ENCODE measurements around the gene POU6F2.
"Not testable (repeated sequence)": the region's sequence is repeated elsewhere in the genome, so short reads cannot be mapped to it uniquely, and the experiment has no call there.

Gene POU6F2

DNA sequence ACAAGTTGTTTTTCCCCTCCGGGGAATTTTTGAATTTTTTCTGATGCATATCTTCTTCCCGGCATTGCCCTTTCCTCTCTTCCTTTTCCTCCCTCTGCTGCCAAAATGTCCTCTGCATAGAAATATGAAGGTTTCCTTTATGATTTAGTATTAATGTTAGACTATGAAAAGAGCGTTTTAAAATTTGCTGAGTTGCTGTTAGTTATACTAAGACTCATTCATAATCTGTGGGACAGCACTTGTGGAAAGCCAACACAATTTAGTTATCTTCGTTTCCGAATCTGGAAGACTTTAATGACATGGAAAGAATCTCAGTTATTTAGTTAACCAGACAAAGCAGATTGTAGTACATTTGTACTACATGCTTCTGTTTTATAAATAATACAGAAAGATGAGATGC is 25.0 kb downstream of the POU6F2 start:
- no peak for DNase-seq

DNA sequence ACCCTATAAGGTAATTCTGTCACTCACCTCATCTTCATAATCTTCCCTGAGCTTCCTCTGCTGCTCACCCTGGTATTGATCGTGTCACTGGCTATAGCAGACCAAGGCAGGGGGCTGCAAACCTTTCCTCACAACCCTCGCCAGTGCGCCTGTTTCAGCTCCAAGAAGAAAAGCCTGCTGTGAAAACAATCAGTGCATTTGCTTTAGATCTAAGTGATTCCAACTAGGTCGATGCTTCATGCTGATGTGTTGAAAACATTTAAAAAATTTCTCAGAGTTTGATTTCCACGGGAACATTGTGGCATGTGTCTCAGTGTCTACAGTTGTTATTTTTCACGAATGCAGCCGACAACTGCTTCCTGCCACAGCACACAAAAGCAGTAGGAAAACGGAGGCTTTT is 27.3 kb downstream of the POU6F2 start:
- DNase-seq, result peak; percentile 16

GRCh38 chr7:39005461-39005860 is 27.8 kb downstream of the POU6F2 start:
- DNase-seq, result no peak

DNA sequence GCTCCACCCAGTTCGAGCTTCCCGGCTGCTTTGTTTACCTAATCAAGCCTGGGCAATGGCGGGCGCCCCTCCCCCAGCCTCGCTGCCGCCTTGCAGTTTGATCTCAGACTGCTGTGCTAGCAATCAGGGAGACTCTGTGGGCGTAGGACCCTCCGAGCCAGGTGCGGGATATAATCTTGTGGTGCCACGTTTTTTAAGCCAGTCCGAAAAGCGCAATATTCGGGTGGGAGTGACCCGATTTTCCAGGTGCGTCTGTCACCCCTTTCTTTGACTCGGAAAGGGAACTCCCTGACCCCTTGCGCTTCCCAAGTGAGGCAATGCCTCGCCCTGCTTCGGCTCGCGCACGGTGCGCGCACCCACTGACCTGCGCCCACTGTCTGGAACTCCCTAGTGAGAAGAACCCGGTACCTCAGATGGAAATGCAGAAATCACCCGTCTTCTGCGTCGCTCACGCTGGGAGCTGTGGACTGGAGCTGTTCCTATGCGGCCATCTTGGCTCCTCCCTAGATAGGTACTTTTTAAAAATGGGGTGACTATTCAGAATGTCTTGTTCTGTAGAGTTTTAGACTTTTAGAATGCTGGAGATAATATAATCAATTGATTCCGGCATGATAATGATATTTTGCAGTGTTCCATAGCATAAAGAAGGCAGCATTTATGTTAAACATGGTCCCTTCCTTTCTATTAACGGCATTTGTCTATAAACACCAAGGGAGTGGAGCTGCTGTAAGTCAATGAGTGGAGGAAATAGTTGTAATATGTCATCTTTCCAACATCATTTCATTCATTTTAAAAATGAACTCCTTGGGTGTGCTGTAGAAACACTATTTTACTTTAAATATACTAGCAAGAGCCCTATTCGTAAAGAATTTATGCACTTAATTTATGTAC is 35.6 kb downstream of the POU6F2 start:
- not testable (repeated sequence) for DNase-seq

GRCh38 chr7:39016609-39017008 is 38.9 kb downstream of the POU6F2 start:
- no peak for DNase-seq

DNA sequence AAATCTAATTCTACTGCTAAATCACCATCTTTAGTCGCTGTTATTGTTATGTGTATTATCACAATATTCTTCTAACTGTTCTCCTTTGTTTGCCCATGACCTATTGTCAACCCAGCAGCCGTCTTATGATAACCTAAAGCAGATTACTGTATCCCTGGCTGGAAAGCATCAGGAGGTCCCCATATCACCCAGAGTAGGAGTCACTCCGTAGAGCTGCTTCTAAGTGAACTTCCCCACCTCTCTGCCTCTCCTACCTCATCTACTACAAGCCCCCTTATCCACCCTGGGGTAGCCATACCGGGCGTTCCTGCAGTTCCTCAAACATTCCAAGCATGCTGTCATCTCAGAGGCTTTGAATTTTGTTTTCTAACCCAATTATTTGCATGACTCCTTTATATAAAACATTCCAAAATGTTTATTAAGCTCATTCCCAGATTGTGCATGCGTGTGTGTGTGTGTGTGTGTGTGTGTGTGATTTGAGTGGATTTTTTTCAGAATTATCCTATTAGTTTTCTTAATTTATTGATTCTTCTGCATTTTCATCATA is 39.7 kb downstream of the POU6F2 start:
- DNase-seq, result no peak

GRCh38 chr7:39022796-39023195 is 45.1 kb downstream of the POU6F2 start:
- DNase-seq, result no peak

- DNase-seq, result no peak
Observed at GRCh38 chr7:39027491-39027890, 49.8 kb downstream of the POU6F2 start.

GRCh38 chr7:39033885-39034624 is 56.3 kb downstream of the POU6F2 start:
- peak; percentile 42 for DNase-seq

- DNase-seq, result no peak
Observed at GRCh38 chr7:39035156-39035555, 57.4 kb downstream of the POU6F2 start.

DNA sequence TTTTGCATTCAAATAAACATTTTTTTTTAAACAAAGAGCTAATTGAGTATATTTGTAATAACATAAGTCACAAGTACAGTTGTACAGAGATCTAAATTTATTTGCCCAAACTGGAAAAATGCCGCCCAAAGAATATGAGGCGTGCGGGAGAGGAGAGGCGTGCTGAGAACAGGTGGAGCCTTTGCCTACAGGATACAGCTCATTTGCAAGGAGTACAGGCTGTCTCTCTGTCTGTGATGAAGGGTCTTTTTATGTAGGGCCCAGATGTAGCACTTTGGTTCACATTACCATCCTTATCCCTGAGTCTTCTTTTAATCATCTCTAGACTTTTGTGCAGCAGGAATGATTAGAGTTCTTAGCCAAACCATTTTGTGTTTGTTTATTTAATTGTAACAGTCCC is 58.2 kb downstream of the POU6F2 start:
- DNase-seq, result peak; percentile 6

DNA sequence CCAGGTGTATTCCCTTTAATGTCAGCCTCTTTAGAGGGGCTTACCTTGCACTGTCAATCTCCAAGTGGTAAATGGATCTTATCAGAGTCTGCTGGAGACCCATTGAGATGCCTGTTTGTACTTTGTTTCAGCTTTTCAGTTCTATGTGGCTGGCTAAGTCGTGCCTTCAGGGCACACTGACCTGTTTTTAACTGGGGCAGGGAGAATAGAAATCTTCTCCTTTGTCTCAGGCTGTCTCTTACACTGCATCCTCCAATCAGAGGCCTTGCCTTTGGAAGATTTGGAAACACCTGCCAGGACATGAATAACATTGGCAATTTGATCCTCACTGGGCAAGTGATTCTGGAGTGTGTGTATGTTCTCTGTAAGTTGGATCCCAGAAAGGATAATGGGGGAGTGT is 65.0 kb downstream of the POU6F2 start:
- DNase-seq, result no peak

DNA sequence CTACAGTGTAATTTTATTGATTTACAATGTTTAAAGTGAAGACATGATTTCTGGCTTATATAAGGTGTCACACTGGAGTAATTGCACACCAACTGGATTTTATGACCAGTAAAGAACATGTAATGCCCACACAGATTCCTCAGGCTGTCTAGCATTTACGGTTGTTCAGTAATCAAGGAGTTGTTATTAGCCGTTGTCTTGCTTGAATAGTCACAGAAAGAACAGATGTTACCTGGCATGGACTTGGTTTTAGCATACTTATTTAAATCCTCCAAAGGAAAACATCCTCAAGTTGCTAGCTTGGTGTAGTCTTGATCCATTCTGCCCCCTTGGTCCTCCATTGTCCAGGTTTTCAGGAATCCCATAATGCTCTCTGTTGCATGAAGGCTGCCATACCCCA is 65.8 kb downstream of the POU6F2 start:
- DNase-seq, result no peak

DNA sequence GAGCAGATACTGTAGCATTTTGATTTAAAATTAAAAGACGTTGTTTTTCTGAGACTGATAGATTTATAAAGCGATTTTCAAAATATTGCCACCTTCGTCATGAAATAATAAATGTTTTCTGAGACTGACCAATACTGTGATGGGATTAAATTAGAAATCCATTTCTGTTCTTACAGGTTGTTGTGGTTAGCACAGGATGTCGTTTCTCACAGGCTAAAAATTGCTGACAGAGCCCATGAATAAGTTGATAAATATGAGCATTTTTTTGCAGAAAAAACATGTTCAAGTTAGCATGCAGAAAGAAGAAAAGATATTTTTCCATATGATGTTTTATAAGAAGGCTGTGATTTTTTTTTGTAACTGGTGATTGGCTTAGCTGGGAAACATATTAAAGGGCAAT is 66.8 kb downstream of the POU6F2 start:
- no peak for DNase-seq

- DNase-seq, result no peak
Observed at GRCh38 chr7:39045231-39045630, 67.5 kb downstream of the POU6F2 start.

- no peak for DNase-seq
Observed at GRCh38 chr7:39051279-39051678, 73.6 kb downstream of the POU6F2 start.

- DNase-seq, result no peak
Observed at GRCh38 chr7:39051707-39052106, 74.0 kb downstream of the POU6F2 start.

GRCh38 chr7:39054731-39055130 is 77.0 kb downstream of the POU6F2 start:
- no peak for DNase-seq

- no peak for DNase-seq
Observed at GRCh38 chr7:39056153-39056552, 78.4 kb downstream of the POU6F2 start.

GRCh38 chr7:39062811-39063210 is 85.1 kb downstream of the POU6F2 start:
- DNase-seq, result no peak

- DNase-seq, result no peak
Observed at GRCh38 chr7:39069031-39069430, 91.3 kb downstream of the POU6F2 start.

- DNase-seq, result no peak
Observed at GRCh38 chr7:39069896-39070881, 92.5 kb downstream of the POU6F2 start.

DNA sequence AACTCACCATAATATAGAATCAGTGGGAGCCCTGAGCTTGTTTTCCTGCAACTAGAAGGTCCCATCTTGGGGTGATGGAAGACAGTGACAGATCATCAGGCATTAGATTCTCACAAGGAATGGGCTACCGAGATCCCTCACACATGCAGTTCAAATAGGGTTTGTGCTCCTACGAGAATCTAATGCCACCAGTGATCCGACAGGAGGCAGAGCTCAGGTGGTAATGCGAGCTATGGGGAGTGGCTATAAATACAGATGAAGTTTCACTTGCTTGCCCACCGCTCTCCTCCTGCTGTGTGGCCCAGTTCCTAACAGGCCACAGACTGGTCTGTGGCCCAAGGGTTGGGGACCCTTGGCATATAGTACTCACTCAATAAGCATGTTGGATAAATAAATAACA is 93.4 kb downstream of the POU6F2 start:
- no peak for DNase-seq

All from NCI-H2227 treated with DMSO at 0.1 percent for 48 hours (cell line).